Heart right ventricle (tissue), 16 donors: ENCODE results near the gene CMIP. TPM values are rescaled to one million over a fixed set of nuclear protein-coding genes. Genes with fewer than 3 reads are reported as not detected.

Source experiments
- ATAC-seq, 8 donors: fragments of 200-7000 bp; cut with Tn5 transposase; one replicate each; pipeline ENCODE4 v1.9.1; 2020; ENCODE audit warnings: mild to moderate bottlenecking in 8 of 8, moderate library complexity in 8 of 8, moderate number of reproducible peaks in 1 of 8
- DNase-seq, 2 donors: peaks; one replicate each; pipeline ENCODE4 v3.0.0-alpha.2; 2020
- H3K27ac ChIP-seq, 10 donors: fragments of 200-600 bp; sonication (generic) in 2 of 10; one replicate each; pipeline versions ENCODE4 v1.5.0 to v1.8.0; 2020 to 2022; ENCODE audit warnings: mild to moderate bottlenecking in 3 of 10
- H3K27me3 ChIP-seq, 7 donors: fragments of 200-600 bp; one replicate each; pipeline ENCODE4 v1.8.0; 2021 to 2022; ENCODE audit warnings: mild to moderate bottlenecking in 2 of 7
- H3K36me3 ChIP-seq, 9 donors: fragments of 200-600 bp; sonication (generic) in 1 of 9; one replicate each; pipeline versions ENCODE4 v1.5.0 to v1.8.0; 2020 to 2022; ENCODE audit warnings: mild to moderate bottlenecking in 2 of 9
- H3K4me1 ChIP-seq, 9 donors: fragments of 200-600 bp; sonication (generic) in 1 of 9; one replicate each; pipeline versions ENCODE4 v1.5.0 to v1.8.0; 2020 to 2022; ENCODE audit warnings: mild to moderate bottlenecking in 4 of 9
- H3K4me3 ChIP-seq, 10 donors: fragments of 200-600 bp; sonication (generic) in 2 of 10; one replicate each; pipeline versions ENCODE4 v1.5.0 to v1.8.0; 2020 to 2022; ENCODE audit warnings: mild to moderate bottlenecking in 7 of 10, moderate library complexity in 2 of 10
- H3K9me3 ChIP-seq, 11 donors: fragments of 200-600 bp in 10 of 11; sonication (generic) in 2 of 11; one replicate each; pipeline versions ENCODE4 v1.5.0 to v1.8.0; 2013 to 2022; ENCODE audit warnings: mild to moderate bottlenecking in 2 of 11, control low read depth in 1 of 11, moderate library complexity in 1 of 11
- CTCF ChIP-seq, 9 donors: fragments of 200-600 bp; sonication (generic) in 2 of 9; IDR thresholded peaks; one replicate each; pipeline versions ENCODE4 v1.5.0 to v1.8.0; 2021 to 2022; ENCODE audit warnings: antibody characterized with exemption in 9 of 9, mild to moderate bottlenecking in 5 of 9, moderate library complexity in 1 of 9
- WGBS, 2 donors: extraction: QIAGEN DNeasy Blood & Tissue Kit; methylation state at CpG; one replicate each; pipeline ENCODE4 v1.1.7; 2013; ENCODE audit warnings: inconsistent platforms in 1 of 2; 5-methylcytosine and 5-hydroxymethylcytosine counted together
- intact Hi-C, 10 donors: fragments of 100-400 bp; cut with DNase I; formaldehyde crosslinking; loops; one replicate each; pipeline versions ENCODE4 v1.11.1 to v1.14.2; 2022
- long read RNA-seq, 3 donors: library from polyadenylated mRNA; unstranded; transcript quantifications; one replicate each; pipeline ENCODE4 v2.0.0, GENCODE V29; 2020 to 2021
- polyA plus RNA-seq, 2 donors: library from polyadenylated mRNA; stranded (reverse); fragments of 200-250 nt; gene quantifications; one replicate each; pipeline ENCODE4 v1.2.3, GENCODE V29; 2013
- total RNA-seq, 10 donors: library from RNA; stranded (reverse); fragmentation: NEBNext Ultra II Directional in 3 of 10; extraction: Animal tissue kit (Norgen Biotek cat#: 25700) in 3 of 10; gene quantifications; one replicate each; pipeline versions ENCODE4 v1.2.1 to v1.2.4, GENCODE V29; 2021 to 2023
- donor health status: Arrhythmogenic right ventricular cardiomyopathy.
- donor health status: ischemic (EF 13 %, LVEDD 7.1; RV severe dilation, severe dysfunction).
- donor health status: healthy with polysubstance abuse.
- donor health status: DM: no; HTN: yes; CAD: no.
- donor health status: DM: no; HTN: no; CAD: no.
- donor health status: ischemic (EF 25% LVEDD 6.9; RV normal size, moderate dysfunction).
- donor health status: ischemic (EF 25% LVEDD 5.7; RV mildly dilated, moderate dysfunction).
- donor health status: healthy.
- donor health status: DM: yes; HTN: yes; CAD: no.
- donor health status: Ischemic cardiomyopathy.
- donor health status: ischemic (EF 35%, LVEDD 5.7; RV mildly dilated, moderate dysfunction).
- donor health status: nonischemic (EF 11% LVEDD 7.7; RV severe dilation, severe dysfunction).
- donor health status: DM: yes; HTN: yes; CAD: no.
- donor health status: PGD.
- donor health status: ischemic (EF 29% LVEDD 5.4; RV normal size, mild dysfunction).
- donor health status: nonischemic (EF 23%, LVEDD 6.1; RV moderate dilation, normal function).

The CMIP gene
- total RNA-seq (10 to 100 TPM in 9 of 10 donors, 1 to 10 TPM in 1; 8.8 to 32.8 (median 14.0) TPM), polyA plus RNA-seq (1 to 10 TPM; 5.4 to 7.2 TPM)
- long read RNA-seq, donor 1, result 0 reads
- long read RNA-seq, donor 2, result 0 reads
- long read RNA-seq, donor 3, partial matches to known transcripts, result 0 of 5 reads
- long read RNA-seq, donor 3, other reads (novel, unspliced or antisense), result 5 of 5 reads

- intact Hi-C loops, result loop anchor here in 5 of 10 donors (5.0 to 10.0 kb wide), 5 partner anchors 38 to 170 kb away; no protein-coding TSS in a partner anchor
- Histone ChIP-seq H3K9me3 (no peaks in the 10 kb centered on the region), H3K4me1 (peaks cover 5 to 47% (median 33%) of the 10 kb centered on the region in 9 donors), H3K36me3 (no peaks in the 10 kb centered on the region), H3K27me3 (peaks cover 0 to 6% (median 0%) of the 10 kb centered on the region in 7 donors), H3K4me3 (peak within 1 kb of the TSS; percentile 67 to 91 (median 78)), H3K27ac (peak within 1 kb of the TSS; percentile 34 to 98 (median 84))
- TF ChIP-seq CTCF (IDR thresholded peaks at IDR 0.05), result no peak
- DNase-seq, result peak; percentile 87 to 88
- ATAC-seq, result peak; percentile 67 to 91 (median 84)
- WGBS, 2 donors, result 1% methylated on average over 37 to 113 of the region's 114 CpGs
Observed at GRCh38 chr16:81444448-81445121, at the start of gene CMIP. TSS of gene CMIP (plus strand) at chr16:81444808.

GRCh38 chr16:81394966-81395655, 49.5 kb upstream of the CMIP start:
- peaks cover 0 to 10% (median 0%) of the 10 kb centered on the region in 11 donors for H3K9me3 ChIP-seq
- peaks cover 6 to 41% (median 17%) of the 10 kb centered on the region in 9 donors for H3K4me1 ChIP-seq
- peak overlapping the region; percentile 29 to 81 (median 58) for H3K27ac ChIP-seq
- H3K36me3 ChIP-seq, result peaks cover 0 to 15% (median 0%) of the 10 kb centered on the region in 9 donors
- H3K4me3 ChIP-seq, result no peak overlapping the region
- DNase-seq (peak; percentile 45 to 67), ATAC-seq (peak; percentile 72 to 88 (median 83))
- WGBS, 2 donors, result 19 to 20% methylated on average over 13 of the region's 13 CpGs
- H3K27me3 ChIP-seq, result no peaks in the 10 kb centered on the region
- no peak for TF ChIP-seq CTCF (IDR thresholded peaks at IDR 0.05)
- intact Hi-C loops, result no loop called here

GRCh38 chr16:81397058-81397878, 47.3 kb upstream of the CMIP start:
- 72 to 83% methylated on average over 21 of the region's 21 CpGs for WGBS, 2 donors
- no peak for TF ChIP-seq CTCF (IDR thresholded peaks at IDR 0.05)
- Histone ChIP-seq H3K36me3 (no peaks in the 10 kb centered on the region), H3K4me3 (no peak overlapping the region), H3K27ac (peak overlapping the region in 4 of 10 donors; percentile 7 to 41 (median 16)), H3K9me3 (peaks cover 0 to 14% (median 0%) of the 10 kb centered on the region in 11 donors), H3K27me3 (no peaks in the 10 kb centered on the region), H3K4me1 (peaks cover 6 to 55% (median 25%) of the 10 kb centered on the region in 9 donors)
- ATAC-seq (no peak), DNase-seq (no peak)
- intact Hi-C loops, result no loop called here
